ENCODE data around the gene TSEN54.

- no peak for TF ChIP-seq MAX (IDR thresholded peaks at IDR 0.05)
- TF ChIP-seq POLR2A (IDR thresholded peaks at IDR 0.05; ENCODE audit: borderline replicate concordance, extremely low read depth, insufficient read depth, insufficient read length) = no peak
- TF ChIP-seq CTCF (IDR thresholded peaks at IDR 0.05 in 2 of 3, conservative IDR thresholded peaks at IDR 0.05 in 1 of 3; ENCODE audit: borderline replicate concordance in 1 of 3, insufficient read depth in 1 of 3, low read depth in 2 of 3, low read length in 2 of 3) = no peak
- no peak for TF ChIP-seq ZFX (IDR thresholded peaks at IDR 0.05)
- no peak for TF ChIP-seq EZH2 (IDR thresholded peaks at IDR 0.05)
- no peak for TF ChIP-seq POLR2AphosphoS5 (IDR thresholded peaks at IDR 0.05; ENCODE audit: low read depth, low read length)
- TF ChIP-seq CEBPB (IDR thresholded peaks at IDR 0.05; ENCODE audit: low read depth) = no peak
- no peak for TF ChIP-seq ZNF274 (IDR thresholded peaks at IDR 0.05; ENCODE audit: low read depth, low read length)
- TF ChIP-seq SP1 (IDR thresholded peaks at IDR 0.05; ENCODE audit: low read depth) = no peak
Observed at GRCh38 chr17:75557852-75558665, 41.7 kb downstream of the TSEN54 start.
